GM12878 (cell line): ENCODE data around the gene RNASE7. TPM values are rescaled to one million over a fixed set of nuclear protein-coding genes. Genes with fewer than 3 reads are reported as not detected.

Experiments
- ATAC-seq: fragments of 200-7000 bp; cut with Tn5 transposase; 3 replicates; pipeline ENCODE4 v1.9.1; 2020; ENCODE audit warnings: mild to moderate bottlenecking, moderate library complexity
- BruUV-seq: library from RNA; stranded (reverse); fragments of 400-500 nt; replicated peaks from 2 replicates; lab custom pipeline; 2021; lab: Mats Ljungman, UMichigan
- CTCF ChIA-PET: fragments of 300-600 bp; sonication (Branson Sonifier 250); formaldehyde crosslinking; extraction: SDS; loops from one replicate; lab custom pipeline; 2021; ENCODE audit warnings: inconsistent platforms; lab: Yijun Ruan, JAX
- POLR2A ChIA-PET: fragments of 350-600 bp; formaldehyde crosslinking; extraction: SDS; loops from one replicate; lab custom pipeline; 2021; ENCODE audit warnings: inconsistent platforms; lab: Charles Lee
- RAD21 ChIA-PET: fragments of 300-600 bp; sonication (Branson Sonifier 250); formaldehyde crosslinking; loops from one replicate; lab custom pipeline; 2023; ENCODE audit warnings: antibody characterized with exemption; ENCODE audit not compliant: unreplicated experiment; lab: Charles Lee
- SMC1A ChIA-PET: fragments of 300-600 bp; sonication (Branson Sonifier 250); formaldehyde crosslinking; loops from one replicate; lab custom pipeline; 2023; ENCODE audit not compliant: unreplicated experiment, uncharacterized antibody; lab: Charles Lee
- DNase-seq: peaks from one replicate; pipeline ENCODE4 v3.0.0-alpha.2; 2011; ENCODE audit warnings: low read depth, low spot score
- FAIRE-seq: peaks from 3 replicates; lab custom pipeline; 2011; peaks lifted over from hg19 to GRCh38; lab: Jason Lieb, UNC
- H2AFZ ChIP-seq: 2 replicates; pipeline ENCODE4 v1.6.0; 2011; ENCODE audit warnings: low read depth, low read length, control low read depth; ENCODE audit not compliant: control insufficient read depth
- H3K27ac ChIP-seq: 2 replicates; pipeline ENCODE4 v1.5.1; 2011; ENCODE audit warnings: control low read depth; ENCODE audit not compliant: control insufficient read depth, insufficient read depth
- H3K27me3 ChIP-seq, 2 experiments: replicated peaks in 1 of 2; 2 replicates each; pipeline versions ENCODE4 v1.6.0 to v1.6.1; 2011; ENCODE audit warnings: low read length in 1 of 2; ENCODE audit not compliant: control insufficient read depth in 2 of 2, insufficient read depth in 2 of 2
- H3K36me3 ChIP-seq, 2 experiments: 2 replicates each; pipeline ENCODE4 v1.5.1; 2011; ENCODE audit warnings: low read length in 1 of 2; ENCODE audit not compliant: control insufficient read depth in 2 of 2, insufficient read depth in 2 of 2
- H3K4me1 ChIP-seq: 2 replicates; pipeline ENCODE4 v1.6.1; 2011; ENCODE audit warnings: mild to moderate bottlenecking, low read length, moderate library complexity, mixed read lengths; ENCODE audit not compliant: control insufficient read depth, insufficient read depth
- H3K4me2 ChIP-seq: 2 replicates; pipeline ENCODE4 v1.6.0; 2011; ENCODE audit warnings: control low read depth; ENCODE audit not compliant: control insufficient read depth, insufficient read depth
- H3K4me3 ChIP-seq: fragments of 200-600 bp; sonication (generic); 2 replicates; pipeline ENCODE4 v1.5.1; 2016
- H3K79me2 ChIP-seq: 2 replicates; pipeline ENCODE4 v1.6.0; 2011; ENCODE audit warnings: low read length; ENCODE audit not compliant: control insufficient read depth, insufficient read depth
- H3K9ac ChIP-seq: 2 replicates; pipeline ENCODE4 v1.8.0; 2011; ENCODE audit warnings: low read length, control low read depth, mixed read lengths; ENCODE audit not compliant: control insufficient read depth, insufficient read depth
- H3K9me3 ChIP-seq: replicated peaks from 3 replicates; pipeline ENCODE4 v1.5.1; 2011; ENCODE audit warnings: mild to moderate bottlenecking, low read length; ENCODE audit not compliant: control insufficient read depth, insufficient read depth
- H4K20me1 ChIP-seq: 2 replicates; pipeline ENCODE4 v1.6.0; 2011; ENCODE audit not compliant: control insufficient read depth, insufficient read depth
- CBFB ChIP-seq: IDR thresholded peaks from 2 replicates; pipeline ENCODE4 v1.6.1; 2016; ENCODE audit warnings: antibody characterized with exemption, low read depth
- CEBPB ChIP-seq, 2 experiments: fragments of 150-350 bp in 1 of 2; IDR thresholded peaks; 2 replicates each; pipeline ENCODE4 v1.6.1; 2012 to 2014; ENCODE audit warnings: low read depth in 2 of 2, low read length in 2 of 2, borderline replicate concordance in 1 of 2, inconsistent platforms in 1 of 2
- DPF2 ChIP-seq: fragments of 450-650 bp; IDR thresholded peaks from 2 replicates; pipeline ENCODE4 v1.6.1; 2017; ENCODE audit warnings: mild to moderate bottlenecking
- GATAD2B ChIP-seq: fragments of 450-650 bp; conservative IDR thresholded peaks from 2 replicates; pipeline ENCODE4 v1.6.1; 2017; ENCODE audit warnings: low read depth, mild to moderate bottlenecking, moderate library complexity
- MTA2 ChIP-seq: fragments of 450-650 bp; IDR thresholded peaks from 2 replicates; pipeline ENCODE4 v1.6.1; 2016; ENCODE audit warnings: low read depth, mild to moderate bottlenecking, moderate library complexity
- NR2F1 ChIP-seq: fragments of 450-650 bp; conservative IDR thresholded peaks from 2 replicates; pipeline ENCODE4 v1.6.1; 2017; ENCODE audit warnings: mild to moderate bottlenecking
- PML ChIP-seq: IDR thresholded peaks from 2 replicates; pipeline ENCODE4 v1.6.1; 2012; ENCODE audit warnings: low read length, inconsistent platforms
- RBBP5 ChIP-seq: fragments of 200-600 bp; sonication (generic); conservative IDR thresholded peaks from 2 replicates; pipeline ENCODE4 v1.6.1; 2016
- TAF1 ChIP-seq: IDR thresholded peaks from 2 replicates; pipeline ENCODE4 v1.6.1; 2011; ENCODE audit warnings: mild to moderate bottlenecking, low read depth, low read length, borderline replicate concordance
- WGBS: methylation state at CpG from one replicate; pipeline ENCODE4 v1.1.6; 2016; ENCODE audit warnings: low lambda C conversion rate; ENCODE audit not compliant: insufficient replicate concordance, insufficient coverage; ENCODE audit errors: missing lambda C conversion rate; 5-methylcytosine and 5-hydroxymethylcytosine counted together
- in situ Hi-C: fragments of 300-500 bp; cut with MboI; formaldehyde crosslinking; loops from 9 replicates; pipeline ENCODE4 v1.14.3; 2018; ENCODE audit warnings: mixed read lengths
- intact Hi-C: fragments of 100-400 bp; cut with micrococcal nuclease; formaldehyde crosslinking; loops from one replicate; pipeline ENCODE4 v1.14.2; 2022; ENCODE audit not compliant: unreplicated experiment
- polyA plus RNA-seq, 11 experiments: library from polyadenylated mRNA; depleted of rRNA in 4 of 11; unstranded in 6 of 11; stranded (reverse) in 5 of 11; fragments of >200 nt; fragmentation: Nextera tagmentation in 4 of 11; fragmentation: Illumina TruSeq in 1 of 11; extraction: Ambion mirVana in 4 of 11; extraction: Trizol in 1 of 11; gene quantifications; 1 replicate in 1 of 11; 2 replicates in 10 of 11; pipeline versions ENCODE4 v1.2.1 to v1.2.3, GENCODE V29; 2011 to 2016; ENCODE audit warnings: inconsistent platforms in 2 of 11, missing spikeins in 2 of 11, low read depth in 1 of 11
- total RNA-seq, 4 experiments: library from RNA; depleted of rRNA in 3 of 4; stranded (reverse); fragments of >200 nt in 3 of 4; fragmentation: Illumina TruSeq in 1 of 4; extraction: Trizol in 1 of 4; gene quantifications; 2 replicates each; pipeline versions ENCODE4 v1.2.1 to v1.2.3, GENCODE V29; 2013 to 2021
- TF ChIP-seq, protein P1 (sequence below): fragments of 450-650 bp; formaldehyde crosslinking; IDR thresholded peaks from 2 replicates; pipeline ENCODE4 v1.4.0; 2020; ENCODE audit warnings: mild to moderate bottlenecking, moderate library complexity

The RNASE7 gene
- total and polyA plus RNA-seq, 10 of the 15 experiments (the other 5 are each of a cell fraction or from before 2014, with no cell fraction given), result not detected

DNA sequence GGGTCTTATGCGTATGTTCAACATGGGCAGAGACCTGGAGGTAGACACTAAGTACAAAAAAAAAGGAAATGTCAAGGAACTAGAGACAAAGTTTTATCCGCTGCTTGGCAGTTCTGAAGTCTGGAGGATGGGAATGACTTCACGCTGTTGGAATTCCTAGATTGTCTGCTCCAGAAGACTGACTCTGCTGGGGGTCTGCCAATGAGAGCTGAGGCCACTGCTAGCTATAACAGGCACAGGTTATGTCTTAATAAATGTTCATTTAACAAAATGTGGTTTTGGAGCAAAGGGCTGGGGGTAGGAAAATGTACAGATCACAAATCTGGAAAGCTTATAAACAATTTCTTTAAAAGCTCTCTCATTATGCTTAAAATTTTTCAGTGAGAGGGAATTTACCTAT lies 21.3 kb downstream of the RNASE7 start:
- Histone ChIP-seq H3K4me3 (no peak overlapping the region), H3K27me3 (peaks cover 0 to 1% of the 10 kb centered on the region in 2 experiments; a peak in 2 of 4 replicates), H3K9me3 (no peaks in the 10 kb centered on the region), H3K79me2 (no peaks in the 10 kb centered on the region), H3K4me1 (no peaks in the 10 kb centered on the region), H3K27ac (no peak overlapping the region), H3K9ac (no peak overlapping the region), H4K20me1 (no peaks in the 10 kb centered on the region), H3K4me2 (no peak overlapping the region), H2AFZ (no peak overlapping the region), H3K36me3 (no peaks in the 10 kb centered on the region)
- no peak for ATAC-seq
- no peak for FAIRE-seq
- POLR2A ChIA-PET, result no interaction called here
- no peak for DNase-seq
- RAD21 ChIA-PET, result no interaction called here
- CTCF ChIA-PET, result interaction anchor here (0.9 to 6.3 kb wide), 3 partner anchors 29 to 50 kb away, joined by 3 to 68 read pairs (median 12); no protein-coding TSS in a partner anchor
- TF ChIP-seq GATAD2B (no peak), NR2F1 (no peak), PML (no peak), CEBPB (IDR thresholded peaks at IDR 0.05; ENCODE audit: borderline replicate concordance in 1 of 2, low read depth in 2 of 2, low read length in 2 of 2) (no peak), TAF1 (no peak), CBFB (no peak), DPF2 (no peak), MTA2 (no peak), RBBP5 (no peak)
- TF ChIP-seq, protein P1, sequence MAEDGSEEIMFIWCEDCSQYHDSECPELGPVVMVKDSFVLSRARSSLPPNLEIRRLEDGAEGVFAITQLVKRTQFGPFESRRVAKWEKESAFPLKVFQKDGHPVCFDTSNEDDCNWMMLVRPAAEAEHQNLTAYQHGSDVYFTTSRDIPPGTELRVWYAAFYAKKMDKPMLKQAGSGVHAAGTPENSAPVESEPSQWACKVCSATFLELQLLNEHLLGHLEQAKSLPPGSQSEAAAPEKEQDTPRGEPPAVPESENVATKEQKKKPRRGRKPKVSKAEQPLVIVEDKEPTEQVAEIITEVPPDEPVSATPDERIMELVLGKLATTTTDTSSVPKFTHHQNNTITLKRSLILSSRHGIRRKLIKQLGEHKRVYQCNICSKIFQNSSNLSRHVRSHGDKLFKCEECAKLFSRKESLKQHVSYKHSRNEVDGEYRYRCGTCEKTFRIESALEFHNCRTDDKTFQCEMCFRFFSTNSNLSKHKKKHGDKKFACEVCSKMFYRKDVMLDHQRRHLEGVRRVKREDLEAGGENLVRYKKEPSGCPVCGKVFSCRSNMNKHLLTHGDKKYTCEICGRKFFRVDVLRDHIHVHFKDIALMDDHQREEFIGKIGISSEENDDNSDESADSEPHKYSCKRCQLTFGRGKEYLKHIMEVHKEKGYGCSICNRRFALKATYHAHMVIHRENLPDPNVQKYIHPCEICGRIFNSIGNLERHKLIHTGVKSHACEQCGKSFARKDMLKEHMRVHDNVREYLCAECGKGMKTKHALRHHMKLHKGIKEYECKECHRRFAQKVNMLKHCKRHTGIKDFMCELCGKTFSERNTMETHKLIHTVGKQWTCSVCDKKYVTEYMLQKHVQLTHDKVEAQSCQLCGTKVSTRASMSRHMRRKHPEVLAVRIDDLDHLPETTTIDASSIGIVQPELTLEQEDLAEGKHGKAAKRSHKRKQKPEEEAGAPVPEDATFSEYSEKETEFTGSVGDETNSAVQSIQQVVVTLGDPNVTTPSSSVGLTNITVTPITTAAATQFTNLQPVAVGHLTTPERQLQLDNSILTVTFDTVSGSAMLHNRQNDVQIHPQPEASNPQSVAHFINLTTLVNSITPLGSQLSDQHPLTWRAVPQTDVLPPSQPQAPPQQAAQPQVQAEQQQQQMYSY (CRISPR knock-in tag), result no peak
- SMC1A ChIA-PET, result interaction anchor here (1.3 to 1.9 kb wide), 2 partner anchors 41 to 49 kb away, joined by 3 to 6 read pairs; no protein-coding TSS in a partner anchor
- no TSS peak for BruUV-seq
- intact Hi-C loops (no loop called here), in situ Hi-C loops (no loop called here)
- WGBS, result 50% methylated on average over 3 of the region's 3 CpGs
